ENCODE measurements around the gene CDK18. TPM values are rescaled to one million over a fixed set of nuclear protein-coding genes. Genes with fewer than 3 reads are reported as not detected.
A peak's percentile ranks its signal among the peaks of the same experiment; 100 is the strongest.

The CDK18 gene
- total and polyA plus RNA-seq, 4 donors: 9.7 to 21.0 (median 15.0) TPM

- DNase-seq (no peak), ATAC-seq (ENCODE audit: insufficient read depth, low FRiP score) (no peak)
- Histone ChIP-seq H3K4me3 (no peak overlapping the region), H3K27ac (ENCODE audit: low read depth in 1 of 2, low read length in 1 of 2) (no peak overlapping the region), H3K4me1 (ENCODE audit: control insufficient read depth in 5 of 5, insufficient read depth in 5 of 5, low read length in 5 of 5) (peaks cover 9 to 36% (median 24%) of the 10 kb centered on the region in 5 donors), H3K9me3 (ENCODE audit: control insufficient read depth in 4 of 4, insufficient read depth in 3 of 4, low read length in 3 of 4) (no peaks in the 10 kb centered on the region), H3K27me3 (ENCODE audit: control insufficient read depth in 3 of 3, insufficient read depth in 3 of 3, low read length in 2 of 3) (no peaks in the 10 kb centered on the region), H3K9ac (ENCODE audit: insufficient read depth in 1 of 2, low read length in 2 of 2) (no peak overlapping the region), H3K36me3 (ENCODE audit: control insufficient read depth in 4 of 4, insufficient read depth in 4 of 4, low read length in 4 of 4) (peaks cover 0 to 2% (median 0%) of the 10 kb centered on the region in 4 donors)
- WGBS, 2 donors: 85 to 91% methylated on average over 3 of the region's 3 CpGs
- no peak for TF ChIP-seq CTCF (IDR thresholded peaks at IDR 0.05; ENCODE audit: control extremely low read depth, extremely low read depth)
Observed at GRCh38 chr1:205517288-205517687, 12.8 kb downstream of the CDK18 start.

DNA sequence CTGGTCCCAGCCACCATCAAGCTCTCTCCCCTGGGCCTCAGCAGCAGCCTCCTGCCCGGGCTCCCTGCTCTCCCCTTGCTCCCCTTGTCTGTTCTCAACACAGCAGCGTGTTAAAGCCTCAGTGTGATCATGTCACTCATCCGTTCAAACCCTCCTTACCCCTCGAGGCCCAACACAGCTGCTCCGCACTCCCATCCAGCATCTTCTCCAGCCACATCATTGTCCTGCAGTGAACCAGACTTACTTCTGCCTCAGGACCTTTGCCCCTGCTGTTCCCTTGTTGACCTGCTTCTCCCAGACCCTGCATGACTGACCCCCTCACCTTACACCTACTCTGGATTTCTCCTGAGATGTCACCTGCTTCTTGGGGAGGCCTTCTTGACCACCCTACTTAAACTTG, 13.3 kb downstream of the CDK18 start:
- no peak for DNase-seq
- Histone ChIP-seq H3K27ac (ENCODE audit: low read depth in 1 of 2, low read length in 1 of 2) (no peak overlapping the region), H3K27me3 (ENCODE audit: control insufficient read depth in 3 of 3, insufficient read depth in 3 of 3, low read length in 2 of 3) (no peaks in the 10 kb centered on the region), H3K4me3 (no peak overlapping the region), H3K9ac (ENCODE audit: insufficient read depth in 1 of 2, low read length in 2 of 2) (no peak overlapping the region), H3K4me1 (ENCODE audit: control insufficient read depth in 5 of 5, insufficient read depth in 5 of 5, low read length in 5 of 5) (peaks cover 9 to 31% (median 21%) of the 10 kb centered on the region in 5 donors), H3K9me3 (ENCODE audit: control insufficient read depth in 4 of 4, insufficient read depth in 3 of 4, low read length in 3 of 4) (no peaks in the 10 kb centered on the region), H3K36me3 (ENCODE audit: control insufficient read depth in 4 of 4, insufficient read depth in 4 of 4, low read length in 4 of 4) (peaks cover 0 to 2% (median 0%) of the 10 kb centered on the region in 4 donors)
- ATAC-seq (ENCODE audit: insufficient read depth, low FRiP score): no peak
- TF ChIP-seq CTCF (IDR thresholded peaks at IDR 0.05; ENCODE audit: control extremely low read depth, extremely low read depth): no peak
- 86 to 89% methylated on average over 5 of the region's 5 CpGs for WGBS, 2 donors

GRCh38 chr1:205518661-205519540, 14.4 kb downstream of the CDK18 start:
- H3K9me3 ChIP-seq (ENCODE audit: control insufficient read depth in 4 of 4, insufficient read depth in 3 of 4, low read length in 3 of 4): no peaks in the 10 kb centered on the region
- DNase-seq: no peak
- no peaks in the 10 kb centered on the region for H3K27me3 ChIP-seq (ENCODE audit: control insufficient read depth in 3 of 3, insufficient read depth in 3 of 3, low read length in 2 of 3)
- ATAC-seq (ENCODE audit: insufficient read depth, low FRiP score): no peak
- TF ChIP-seq CTCF (IDR thresholded peaks at IDR 0.05; ENCODE audit: control extremely low read depth, extremely low read depth): no peak
- peak overlapping the region in 1 of 2 donors; percentile 15 for H3K27ac ChIP-seq (ENCODE audit: low read depth in 1 of 2, low read length in 1 of 2)
- no peak overlapping the region for H3K4me3 ChIP-seq
- H3K4me1 ChIP-seq (ENCODE audit: control insufficient read depth in 5 of 5, insufficient read depth in 5 of 5, low read length in 5 of 5): peaks cover 8 to 29% (median 17%) of the 10 kb centered on the region in 5 donors
- WGBS, 2 donors: 76% methylated on average over 8 of the region's 8 CpGs
- H3K9ac ChIP-seq (ENCODE audit: insufficient read depth in 1 of 2, low read length in 2 of 2): no peak overlapping the region
- peaks cover 0 to 3% (median 2%) of the 10 kb centered on the region in 4 donors for H3K36me3 ChIP-seq (ENCODE audit: control insufficient read depth in 4 of 4, insufficient read depth in 4 of 4, low read length in 4 of 4)

All from lung (tissue), 12 donors.